Stomach (tissue), 4 donors: ENCODE results near the gene CREM.
A peak's percentile ranks its signal among the peaks of the same experiment; 100 is the strongest.

Experiments used
- CTCF ChIP-seq, 7 experiments: fragments of 450-650 bp in 4 of 7; fragments of 200-600 bp in 3 of 7; sonication (generic) in 3 of 7; IDR thresholded peaks; one replicate each; pipeline ENCODE4 v1.5.1; 2016 to 2019; ENCODE audit warnings: antibody characterized with exemption in 7 of 7, control low read depth in 2 of 7, mild to moderate bottlenecking in 1 of 7
- EP300 ChIP-seq: sonication (generic); formaldehyde crosslinking; IDR thresholded peaks from one replicate; pipeline ENCODE4 v1.6.1; 2017; ENCODE audit warnings: antibody characterized with exemption
- POLR2A ChIP-seq, 4 donors: fragments of 450-650 bp; IDR thresholded peaks; one replicate each; pipeline ENCODE4 v1.6.1; 2016; ENCODE audit warnings: antibody characterized with exemption in 4 of 4, control low read depth in 2 of 4, mild to moderate bottlenecking in 1 of 4, moderate library complexity in 1 of 4
- POLR2AphosphoS5 ChIP-seq, 3 donors: sonication (generic); formaldehyde crosslinking; IDR thresholded peaks; one replicate each; pipeline ENCODE4 v1.6.1; 2016; ENCODE audit warnings: antibody characterized with exemption in 3 of 3

- TF ChIP-seq POLR2A (IDR thresholded peaks at IDR 0.05), result peak in 1 of 4 donors; percentile 19
- TF ChIP-seq CTCF (IDR thresholded peaks at IDR 0.05), result no peak
- TF ChIP-seq POLR2AphosphoS5 (IDR thresholded peaks at IDR 0.05), result no peak
- TF ChIP-seq EP300, result no peak
These were observed 550 bp upstream of the CREM start for GRCh38 chr10:35126062-35126529.
